OCI-LY3 (cell line): ENCODE measurements around the gene CPNE2.

Experiments used
- H2AFZ ChIP-seq: fragments of 200-600, 300-600 bp; shearing (Covaris generic); 2 replicates; pipeline ENCODE4 v1.6.0; 2014; ENCODE audit warnings: antibody characterized with exemption, low read depth, low read length
- H3K27ac ChIP-seq: fragments of 200-600, 300-600 bp; sonication (generic); 2 replicates; pipeline ENCODE4 v1.5.1; 2014; ENCODE audit warnings: mild to moderate bottlenecking, low read length, moderate library complexity, mixed read lengths
- H3K27me3 ChIP-seq: fragments of 200-600, 300-600 bp; sonication (generic); 2 replicates; pipeline ENCODE4 v1.6.1; 2014; ENCODE audit warnings: low read depth, low read length, mixed read lengths
- H3K36me3 ChIP-seq: fragments of 200-600, 300-600 bp; sonication (generic); replicated peaks from 2 replicates; pipeline ENCODE3; 2014; ENCODE audit warnings: low read depth, low read length, mixed read lengths
- H3K4me1 ChIP-seq: fragments of 300-600, 200-600 bp; sonication (generic); 2 replicates; pipeline ENCODE4 v1.6.1; 2014; ENCODE audit warnings: low read length, mixed read lengths
- H3K4me2 ChIP-seq: fragments of 200-600, 300-600 bp; sonication (generic); 2 replicates; pipeline ENCODE4 v1.6.1; 2014; ENCODE audit warnings: low read length, mixed read lengths
- H3K4me3 ChIP-seq: fragments of 300-600, 200-600 bp; sonication (generic); 2 replicates; pipeline ENCODE4 v1.5.1; 2014; ENCODE audit warnings: antibody characterized with exemption, mild to moderate bottlenecking, low read length, moderate library complexity
- H3K79me2 ChIP-seq: fragments of 300-600, 200-600 bp; shearing (Covaris generic); 2 replicates; pipeline ENCODE4 v1.6.1; 2014; ENCODE audit warnings: mild to moderate bottlenecking, low read length, mixed read lengths
- H3K9ac ChIP-seq: fragments of 300-600, 200-600 bp; shearing (Covaris generic); 2 replicates; pipeline ENCODE4 v1.6.0; 2014; ENCODE audit warnings: mild to moderate bottlenecking, low read length, moderate library complexity
- H3K9me3 ChIP-seq: fragments of 200-600, 300-600 bp; shearing (Covaris generic); 2 replicates; pipeline ENCODE4 v1.6.1; 2014; ENCODE audit warnings: low read length, mixed read lengths; ENCODE audit not compliant: insufficient read depth
- H4K20me1 ChIP-seq: fragments of 200-600, 300-600 bp; sonication (generic); 2 replicates; pipeline ENCODE4 v1.6.1; 2016; ENCODE audit warnings: low read length, mixed read lengths; ENCODE audit not compliant: insufficient read depth
- EZH2phosphoT487 ChIP-seq: fragments of 200-600 bp; shearing (Covaris generic); IDR thresholded peaks from 2 replicates; pipeline ENCODE4 v1.6.1; 2018; ENCODE audit warnings: antibody characterized with exemption, mixed run types, low read depth
- TF ChIP-seq, protein P1 (sequence below): fragments of 200-600, 300-600 bp; sonication (generic); IDR thresholded peaks from 2 replicates; pipeline ENCODE4 v1.5.1; 2014; ENCODE audit warnings: antibody characterized with exemption, low read length, low read depth

CPNE2 gene

DNA sequence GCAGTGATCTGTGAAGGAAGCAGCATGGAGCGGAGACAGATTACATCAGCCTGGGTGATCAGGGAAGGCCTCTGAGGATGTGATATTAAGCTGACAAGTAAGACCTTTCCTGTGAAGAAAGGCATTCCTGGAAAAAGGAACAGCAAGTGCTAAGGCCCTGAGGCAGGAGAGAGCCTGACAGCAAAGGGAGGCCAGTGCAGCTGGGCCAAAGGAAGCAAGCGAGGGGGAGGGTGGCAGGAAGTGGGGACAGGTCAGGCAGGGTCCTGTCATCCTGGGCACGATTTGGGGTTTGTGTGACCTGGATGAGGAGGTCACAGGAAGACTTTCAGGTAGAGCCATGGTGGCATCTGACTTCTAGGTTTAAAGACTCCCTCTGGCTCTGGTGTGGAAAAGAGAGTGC is 12.3 kb downstream of the CPNE2 start:
- H3K36me3 ChIP-seq: no peaks in the 10 kb centered on the region

GRCh38 chr16:57105184-57105583 is 12.8 kb downstream of the CPNE2 start:
- Histone ChIP-seq H2AFZ (no peak overlapping the region), H3K27me3 (no peaks in the 10 kb centered on the region), H3K4me1 (peaks cover 39% of the 10 kb centered on the region), H3K4me3 (no peak overlapping the region), H3K79me2 (no peaks in the 10 kb centered on the region), H3K9ac (no peak overlapping the region), H3K9me3 (no peaks in the 10 kb centered on the region), H3K4me2 (no peak overlapping the region), H3K27ac (no peak overlapping the region), H4K20me1 (no peaks in the 10 kb centered on the region), H3K36me3 (no peaks in the 10 kb centered on the region)
- TF ChIP-seq, protein P1, sequence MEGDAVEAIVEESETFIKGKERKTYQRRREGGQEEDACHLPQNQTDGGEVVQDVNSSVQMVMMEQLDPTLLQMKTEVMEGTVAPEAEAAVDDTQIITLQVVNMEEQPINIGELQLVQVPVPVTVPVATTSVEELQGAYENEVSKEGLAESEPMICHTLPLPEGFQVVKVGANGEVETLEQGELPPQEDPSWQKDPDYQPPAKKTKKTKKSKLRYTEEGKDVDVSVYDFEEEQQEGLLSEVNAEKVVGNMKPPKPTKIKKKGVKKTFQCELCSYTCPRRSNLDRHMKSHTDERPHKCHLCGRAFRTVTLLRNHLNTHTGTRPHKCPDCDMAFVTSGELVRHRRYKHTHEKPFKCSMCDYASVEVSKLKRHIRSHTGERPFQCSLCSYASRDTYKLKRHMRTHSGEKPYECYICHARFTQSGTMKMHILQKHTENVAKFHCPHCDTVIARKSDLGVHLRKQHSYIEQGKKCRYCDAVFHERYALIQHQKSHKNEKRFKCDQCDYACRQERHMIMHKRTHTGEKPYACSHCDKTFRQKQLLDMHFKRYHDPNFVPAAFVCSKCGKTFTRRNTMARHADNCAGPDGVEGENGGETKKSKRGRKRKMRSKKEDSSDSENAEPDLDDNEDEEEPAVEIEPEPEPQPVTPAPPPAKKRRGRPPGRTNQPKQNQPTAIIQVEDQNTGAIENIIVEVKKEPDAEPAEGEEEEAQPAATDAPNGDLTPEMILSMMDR: no peak
- TF ChIP-seq EZH2phosphoT487: no peak

More for the DNA sequence above, 12.3 kb downstream of the CPNE2 start:
- no peaks in the 10 kb centered on the region for H3K27me3 ChIP-seq
- H3K27ac ChIP-seq: no peak overlapping the region
- H3K9me3 ChIP-seq: no peaks in the 10 kb centered on the region
- no peak overlapping the region for H3K9ac ChIP-seq
- H3K4me1 ChIP-seq: peaks cover 39% of the 10 kb centered on the region
- TF ChIP-seq EZH2phosphoT487: no peak
- TF ChIP-seq, protein P1: no peak
- no peaks in the 10 kb centered on the region for H4K20me1 ChIP-seq
- no peak overlapping the region for H3K4me3 ChIP-seq
- no peak overlapping the region for H3K4me2 ChIP-seq
- H3K79me2 ChIP-seq: no peaks in the 10 kb centered on the region
- H2AFZ ChIP-seq: no peak overlapping the region

DNA sequence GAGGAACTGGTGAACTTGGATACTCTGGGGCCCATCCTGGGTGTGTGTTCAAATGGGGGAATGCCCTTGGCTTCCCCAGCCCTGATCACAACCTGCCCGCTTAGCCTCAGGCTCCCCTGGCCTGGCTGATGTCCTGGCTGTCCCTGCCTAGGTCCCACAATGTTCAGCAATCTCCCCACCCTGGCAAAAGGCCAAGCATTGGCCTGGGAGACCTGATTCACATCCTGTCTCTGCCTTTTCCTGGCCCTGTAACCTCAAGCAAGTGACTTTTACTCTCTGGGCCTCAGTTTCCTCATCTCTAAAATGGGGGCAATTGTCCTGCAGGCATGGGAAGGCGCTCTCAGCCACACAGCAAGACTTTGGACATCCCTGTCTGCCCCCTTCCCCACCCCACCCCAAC is 14.4 kb downstream of the CPNE2 start:
- H3K4me3 ChIP-seq: 0 out of 2 replicates have a peak overlapping the region, but pooled peaks have one; percentile 17
- no peaks in the 10 kb centered on the region for H3K79me2 ChIP-seq
- H2AFZ ChIP-seq: no peak overlapping the region
- peak overlapping the region; percentile 18; the same call in 1 of the 2 replicates for H3K9ac ChIP-seq
- H3K9me3 ChIP-seq: no peaks in the 10 kb centered on the region
- TF ChIP-seq, protein P1: no peak
- no peak for TF ChIP-seq EZH2phosphoT487
- no peaks in the 10 kb centered on the region for H4K20me1 ChIP-seq
- no peaks in the 10 kb centered on the region for H3K27me3 ChIP-seq
- H3K4me1 ChIP-seq: peaks cover 39% of the 10 kb centered on the region
- H3K27ac ChIP-seq: no peak overlapping the region
- peak overlapping the region; percentile 58 for H3K4me2 ChIP-seq
- no peaks in the 10 kb centered on the region for H3K36me3 ChIP-seq

- H4K20me1 ChIP-seq: no peaks in the 10 kb centered on the region
- peak overlapping the region; percentile 18; the same call in 1 of the 2 replicates for H3K9ac ChIP-seq
- peak overlapping the region; percentile 30 for H3K27ac ChIP-seq
- no peaks in the 10 kb centered on the region for H3K9me3 ChIP-seq
- H3K4me1 ChIP-seq: peaks cover 45% of the 10 kb centered on the region
- no peaks in the 10 kb centered on the region for H3K36me3 ChIP-seq
- H3K79me2 ChIP-seq: no peaks in the 10 kb centered on the region
- H3K4me2 ChIP-seq: peak overlapping the region; percentile 58
- no peak overlapping the region for H2AFZ ChIP-seq
- H3K4me3 ChIP-seq: peak overlapping the region; percentile 17; the same call in 1 of the 2 replicates
- TF ChIP-seq, protein P1: no peak
- no peak for TF ChIP-seq EZH2phosphoT487
- no peaks in the 10 kb centered on the region for H3K27me3 ChIP-seq
These were observed 15.0 kb downstream of the CPNE2 start for GRCh38 chr16:57107321-57107922.
